Kidney tubule cell (primary cell): ENCODE data around the gene BRINP1.

Source experiments
- DNase-seq: peaks from one replicate; pipeline ENCODE4 v3.0.0-alpha.2; 2018; ENCODE audit warnings: low spot score

Gene BRINP1

DNA sequence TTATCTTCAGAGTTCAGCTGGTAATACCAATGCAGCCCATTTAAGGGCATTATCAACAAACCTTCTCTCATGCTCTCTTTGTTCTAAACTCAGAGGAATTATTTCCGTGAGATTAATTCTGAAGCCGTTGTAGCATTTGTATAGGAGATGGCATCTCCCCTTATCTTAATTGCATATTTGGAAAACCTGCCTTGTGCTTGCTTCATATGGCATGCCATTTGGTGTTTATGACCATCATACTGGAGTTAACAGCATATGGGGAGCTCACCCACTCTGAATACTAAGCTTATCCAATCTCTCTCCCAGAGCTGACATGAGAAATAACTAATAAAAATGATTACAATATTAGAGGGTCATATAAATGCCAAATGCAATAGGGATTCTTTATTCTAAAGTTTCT, 243.2 kb downstream of the BRINP1 start:
- no peak for DNase-seq

GRCh38 chr9:119121899-119122298, 247.3 kb downstream of the BRINP1 start:
- no peak for DNase-seq

- DNase-seq: peak; percentile 30
These were observed 251.8 kb downstream of the BRINP1 start for GRCh38 chr9:119117409-119117808.
